GM19043 (cell line): ENCODE measurements around the gene SDR9C7.
"Not testable (repeated sequence)": the region's sequence is repeated elsewhere in the genome, so short reads cannot be mapped to it uniquely, and the experiment has no call there.

Source experiments
- ATAC-seq: cut with Tn5 transposase; IDR thresholded peaks from one replicate; pipeline ENCODE4 v1.9.1; 2021; ENCODE audit warnings: low read depth; ENCODE audit not compliant: unreplicated experiment

The SDR9C7 gene

GRCh38 chr12:56879240-56880124, 54.7 kb downstream of the SDR9C7 start:
- not testable (repeated sequence) for ATAC-seq

GRCh38 chr12:56878010-56878339, 56.2 kb downstream of the SDR9C7 start:
- ATAC-seq, result no peak

GRCh38 chr12:56877195-56878009, 56.8 kb downstream of the SDR9C7 start:
- ATAC-seq, result no peak

- no peak for ATAC-seq
Measured at GRCh38 chr12:56874821-56875220, 59.4 kb downstream of the SDR9C7 start.

GRCh38 chr12:56873382-56873781, 60.8 kb downstream of the SDR9C7 start:
- ATAC-seq, result no peak
